Endothelial cell of umbilical vein (primary cell): ENCODE results near the gene AKAP6. TPM values are rescaled to one million over a fixed set of nuclear protein-coding genes. Genes with fewer than 3 reads are reported as not detected.

Experiments
- BruUV-seq: library from RNA; stranded (reverse); fragments of 400-500 nt; replicated peaks from 2 replicates; lab custom pipeline; 2021; lab: Mats Ljungman, UMichigan
- CTCF ChIA-PET: fragments of 300-600, 350-600 bp; sonication (Branson Sonifier 250); formaldehyde crosslinking; loops from one replicate; lab custom pipeline; 2021; ENCODE audit warnings: antibody characterized with exemption, inconsistent platforms; lab: Charles Lee
- POLR2A ChIA-PET: fragments of 300-600, 350-600 bp; sonication (Branson Sonifier 250); formaldehyde crosslinking; loops from one replicate; lab custom pipeline; 2021; ENCODE audit warnings: antibody characterized with exemption, inconsistent platforms; lab: Charles Lee
- DNase-seq: peaks from one replicate; pipeline ENCODE4 v3.0.0-alpha.2; 2011; ENCODE audit warnings: low read depth, low spot score
- FAIRE-seq: peaks from 2 replicates; lab custom pipeline; 2011; peaks lifted over from hg19 to GRCh38; lab: Jason Lieb, UNC
- H2AFZ ChIP-seq: 2 replicates; pipeline ENCODE4 v1.6.0; 2012; ENCODE audit warnings: low read depth, low read length, control low read depth, inconsistent platforms
- H3K27ac ChIP-seq: 2 replicates; pipeline ENCODE4 v1.5.1; 2011; ENCODE audit warnings: low read depth, mild to moderate bottlenecking, control low read depth, low read length, moderate library complexity; ENCODE audit not compliant: insufficient read depth
- H3K27me3 ChIP-seq, 2 experiments: 2 replicates each; pipeline versions ENCODE4 v1.6.0 to v1.6.1; 2011; ENCODE audit warnings: low read length in 2 of 2, mixed read lengths in 1 of 2; ENCODE audit not compliant: control insufficient read depth in 2 of 2, insufficient read depth in 2 of 2
- H3K36me3 ChIP-seq, 2 experiments: 2 replicates in 1 of 2; 3 replicates in 1 of 2; pipeline ENCODE4 v1.5.1; 2011; ENCODE audit warnings: low read length in 2 of 2, mild to moderate bottlenecking in 1 of 2, moderate library complexity in 1 of 2; ENCODE audit not compliant: control insufficient read depth in 2 of 2, insufficient read depth in 2 of 2; ENCODE audit errors: extremely low read depth in 1 of 2
- H3K4me1 ChIP-seq: 3 replicates; pipeline ENCODE4 v1.5.1; 2011; ENCODE audit warnings: mild to moderate bottlenecking, low read length; ENCODE audit not compliant: control insufficient read depth, insufficient read depth; ENCODE audit errors: extremely low read depth
- H3K4me2 ChIP-seq: 2 replicates; pipeline ENCODE4 v1.6.1; 2011; ENCODE audit warnings: low read length, control low read depth, mixed read lengths; ENCODE audit not compliant: insufficient read depth
- H3K4me3 ChIP-seq, 3 experiments: fragments of 200-600 bp in 1 of 3; sonication (generic), shearing (Covaris generic) in 1 of 3; replicated peaks in 1 of 3; 2 replicates each; pipeline ENCODE4 v1.5.1; 2011 to 2016; ENCODE audit warnings: control low read depth in 3 of 3, low read length in 3 of 3, mild to moderate bottlenecking in 2 of 3, inconsistent platforms in 1 of 3, low read depth in 1 of 3, moderate library complexity in 1 of 3; ENCODE audit not compliant: insufficient read depth in 1 of 3
- H3K79me2 ChIP-seq: 2 replicates; pipeline ENCODE4 v1.6.0; 2012; ENCODE audit warnings: low read length, inconsistent platforms; ENCODE audit not compliant: control insufficient read depth, insufficient read depth
- H3K9ac ChIP-seq: replicated peaks from 2 replicates; pipeline ENCODE3; 2011; ENCODE audit warnings: low read length, control low read depth; ENCODE audit not compliant: insufficient read depth; ENCODE audit errors: extremely low read depth
- H3K9me1 ChIP-seq: replicated peaks from 3 replicates; pipeline ENCODE4 v1.6.0; 2011; ENCODE audit warnings: mild to moderate bottlenecking, low read length; ENCODE audit not compliant: control insufficient read depth, insufficient read depth; ENCODE audit errors: extremely low read depth
- H3K9me3 ChIP-seq: replicated peaks from 2 replicates; pipeline ENCODE4 v1.5.1; 2012; ENCODE audit warnings: low read length, inconsistent platforms; ENCODE audit not compliant: control insufficient read depth, insufficient read depth
- H4K20me1 ChIP-seq: replicated peaks from 2 replicates; pipeline ENCODE3; 2011; ENCODE audit warnings: mild to moderate bottlenecking, low read length; ENCODE audit not compliant: control insufficient read depth, insufficient read depth; ENCODE audit errors: extremely low read depth
- EZH2 ChIP-seq: IDR thresholded peaks from 2 replicates; pipeline ENCODE4 v1.6.1; 2012; ENCODE audit warnings: borderline replicate concordance, low read depth, mild to moderate bottlenecking, moderate library complexity, low read length, inconsistent platforms; ENCODE audit not compliant: severe bottlenecking
- FOS ChIP-seq: IDR thresholded peaks from 2 replicates; pipeline ENCODE4 v1.6.1; 2011; ENCODE audit warnings: mild to moderate bottlenecking, low read length, moderate library complexity, borderline replicate concordance; ENCODE audit not compliant: insufficient read depth
- GATA2 ChIP-seq: IDR thresholded peaks from 2 replicates; pipeline ENCODE4 v1.7.0; 2011; ENCODE audit warnings: low read depth, mild to moderate bottlenecking, moderate library complexity, mixed read lengths, low read length; ENCODE audit not compliant: insufficient read length, insufficient read depth
- JUN ChIP-seq: IDR thresholded peaks from 2 replicates; pipeline ENCODE4 v1.6.1; 2011; ENCODE audit warnings: borderline replicate concordance, low read depth; ENCODE audit not compliant: insufficient read length, insufficient read depth
- MYC ChIP-seq: IDR thresholded peaks from one replicate; pipeline ENCODE4 v1.6.1; 2011; ENCODE audit warnings: mild to moderate bottlenecking, low read depth, low read length
- POLR2A ChIP-seq: IDR thresholded peaks from 2 replicates; pipeline ENCODE4 v1.6.1; 2012; ENCODE audit warnings: low read depth, mild to moderate bottlenecking, control low read depth, low read length
- POLR2AphosphoS5 ChIP-seq: IDR thresholded peaks from 2 replicates; pipeline ENCODE4 v1.6.1; 2012; ENCODE audit warnings: low read depth, mild to moderate bottlenecking, control low read depth, low read length, moderate library complexity; ENCODE audit not compliant: insufficient read depth
- dilution Hi-C: fragments of 300-500 bp; cut with MboI; formaldehyde crosslinking; loops from one replicate; pipeline ENCODE4 v1.15.0; 2019; ENCODE audit warnings: low sequenced_read_pairs; ENCODE audit not compliant: extremely low pct_ligation_motif_present
- intact Hi-C: fragments of 100-400 bp; cut with micrococcal nuclease; formaldehyde crosslinking; loops from one replicate; pipeline ENCODE4 v1.10.0; 2022
- polyA plus RNA-seq, 4 experiments: library from polyadenylated mRNA; depleted of rRNA in 3 of 4; stranded (reverse) in 3 of 4; unstranded in 1 of 4; fragments of >200 nt; gene quantifications; 2 replicates each; pipeline versions ENCODE4 v1.2.1 to v1.2.3, GENCODE V29; 2011 to 2012; ENCODE audit warnings: missing spikeins in 1 of 4
- total RNA-seq: library from RNA; stranded (reverse); gene quantifications from 2 replicates; pipeline ENCODE4 v1.2.3, GENCODE V29; 2021
- TF ChIP-seq, protein P1 (sequence below), 2 donors: IDR thresholded peaks; 1 replicate in 1 of 2; 2 replicates in 1 of 2; pipeline ENCODE4 v1.5.1; 2011; ENCODE audit warnings: low read length in 2 of 2, mild to moderate bottlenecking in 2 of 2, moderate library complexity in 2 of 2, control low read depth in 1 of 2, inconsistent platforms in 1 of 2, low read depth in 1 of 2; ENCODE audit not compliant: insufficient read depth in 1 of 2; ENCODE audit errors: extremely low read depth in 1 of 2
- TF ChIP-seq, protein P2 (sequence below): IDR thresholded peaks from 2 replicates; pipeline ENCODE4 v1.6.1; 2011; ENCODE audit not compliant: insufficient read depth, insufficient read length

The AKAP6 gene
- total and polyA plus RNA-seq, 2 donors (not counting 3 experiments of a cell fraction or from before 2014, with no cell fraction given) = 0.03 to 0.49 TPM

DNA sequence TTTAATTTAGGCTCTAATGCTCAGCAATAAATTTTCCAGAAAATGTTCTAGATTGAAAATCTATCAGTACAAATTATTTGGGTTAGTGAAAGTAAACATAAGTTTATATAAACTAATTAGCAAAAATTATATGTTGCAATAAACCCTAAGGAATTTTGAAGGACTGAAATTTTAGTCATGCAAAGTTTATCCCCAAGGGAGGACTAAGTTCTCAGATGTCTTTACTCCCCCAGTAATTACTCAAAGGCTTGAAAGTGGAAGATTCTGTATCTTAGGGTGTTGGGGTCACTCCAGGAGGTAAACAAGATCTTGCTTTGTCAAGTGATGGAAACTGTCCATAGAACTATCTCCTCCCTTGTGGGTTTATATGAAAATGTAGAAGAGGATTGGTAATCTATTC is 183.7 kb downstream of the AKAP6 start:
- no peak overlapping the region for H3K4me2 ChIP-seq
- BruUV-seq = no TSS peak
- H2AFZ ChIP-seq = no peak overlapping the region
- no peak overlapping the region for H3K27ac ChIP-seq
- no peak overlapping the region for H3K9ac ChIP-seq
- H3K36me3 ChIP-seq = no peaks in the 10 kb centered on the region
- no peak overlapping the region for H3K4me3 ChIP-seq
- H3K9me3 ChIP-seq = no peaks in the 10 kb centered on the region
- no peaks in the 10 kb centered on the region for H3K27me3 ChIP-seq
- CTCF ChIA-PET = interaction anchor here (0.8 to 4.9 kb wide), 5 partner anchors 13 to 1002 kb away, joined by 3 to 64 read pairs (median 8); no protein-coding TSS in a partner anchor
- no peaks in the 10 kb centered on the region for H3K9me1 ChIP-seq
- DNase-seq (no peak), FAIRE-seq (no peak)
- POLR2A ChIA-PET = interaction anchor here (0.6 kb wide), 1 partner anchor 37 kb away, joined by 4 read pairs; no protein-coding TSS in a partner anchor
- H4K20me1 ChIP-seq = no peaks in the 10 kb centered on the region
- no peaks in the 10 kb centered on the region for H3K79me2 ChIP-seq
- intact Hi-C loops (loop anchor here (5.0 kb wide), 2 partner anchors 261 to 436 kb away; partner anchors contain the start of gene ARHGAP5), dilution Hi-C loops (no loop called here)
- TF ChIP-seq FOS (no peak), POLR2A (no peak), POLR2AphosphoS5 (no peak), GATA2 (no peak), JUN (no peak), MYC (no peak), EZH2 (no peak)
- TF ChIP-seq, protein P1, sequence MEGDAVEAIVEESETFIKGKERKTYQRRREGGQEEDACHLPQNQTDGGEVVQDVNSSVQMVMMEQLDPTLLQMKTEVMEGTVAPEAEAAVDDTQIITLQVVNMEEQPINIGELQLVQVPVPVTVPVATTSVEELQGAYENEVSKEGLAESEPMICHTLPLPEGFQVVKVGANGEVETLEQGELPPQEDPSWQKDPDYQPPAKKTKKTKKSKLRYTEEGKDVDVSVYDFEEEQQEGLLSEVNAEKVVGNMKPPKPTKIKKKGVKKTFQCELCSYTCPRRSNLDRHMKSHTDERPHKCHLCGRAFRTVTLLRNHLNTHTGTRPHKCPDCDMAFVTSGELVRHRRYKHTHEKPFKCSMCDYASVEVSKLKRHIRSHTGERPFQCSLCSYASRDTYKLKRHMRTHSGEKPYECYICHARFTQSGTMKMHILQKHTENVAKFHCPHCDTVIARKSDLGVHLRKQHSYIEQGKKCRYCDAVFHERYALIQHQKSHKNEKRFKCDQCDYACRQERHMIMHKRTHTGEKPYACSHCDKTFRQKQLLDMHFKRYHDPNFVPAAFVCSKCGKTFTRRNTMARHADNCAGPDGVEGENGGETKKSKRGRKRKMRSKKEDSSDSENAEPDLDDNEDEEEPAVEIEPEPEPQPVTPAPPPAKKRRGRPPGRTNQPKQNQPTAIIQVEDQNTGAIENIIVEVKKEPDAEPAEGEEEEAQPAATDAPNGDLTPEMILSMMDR (IDR thresholded peaks at IDR 0.05; ENCODE audit: extremely low read depth in 1 of 2, insufficient read depth in 1 of 2, low read depth in 1 of 2, low read length in 2 of 2) = no peak
- TF ChIP-seq, protein P2, sequence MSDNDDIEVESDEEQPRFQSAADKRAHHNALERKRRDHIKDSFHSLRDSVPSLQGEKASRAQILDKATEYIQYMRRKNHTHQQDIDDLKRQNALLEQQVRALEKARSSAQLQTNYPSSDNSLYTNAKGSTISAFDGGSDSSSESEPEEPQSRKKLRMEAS = no peak
- peaks cover 25% of the 10 kb centered on the region for H3K4me1 ChIP-seq
